Gastroesophageal sphincter (tissue), 3 donors: ENCODE measurements around the gene NPIPB8.
"Not testable (repeated sequence)": the region's sequence is repeated elsewhere in the genome, so short reads cannot be mapped to it uniquely, and the experiment has no call there.

ENCODE experiments used
- CTCF ChIP-seq, 4 experiments: fragments of 200-600 bp in 2 of 4; fragments of 450-650 bp in 2 of 4; sonication (generic) in 1 of 4; IDR thresholded peaks; one replicate each; pipeline ENCODE4 v1.5.1; 2017 to 2019; ENCODE audit warnings: antibody characterized with exemption in 4 of 4, mild to moderate bottlenecking in 2 of 4, moderate library complexity in 2 of 4
- EP300 ChIP-seq: sonication (generic); formaldehyde crosslinking; IDR thresholded peaks from one replicate; pipeline ENCODE4 v1.6.1; 2017; ENCODE audit warnings: antibody characterized with exemption, mild to moderate bottlenecking
- POLR2A ChIP-seq, 2 donors: fragments of 450-650 bp; IDR thresholded peaks; one replicate each; pipeline ENCODE4 v1.6.1; 2017; ENCODE audit warnings: antibody characterized with exemption in 2 of 2, mild to moderate bottlenecking in 2 of 2, moderate library complexity in 1 of 2
- POLR2AphosphoS5 ChIP-seq: sonication (generic); formaldehyde crosslinking; IDR thresholded peaks from one replicate; pipeline ENCODE4 v1.6.1; 2017; ENCODE audit warnings: antibody characterized with exemption

DNA sequence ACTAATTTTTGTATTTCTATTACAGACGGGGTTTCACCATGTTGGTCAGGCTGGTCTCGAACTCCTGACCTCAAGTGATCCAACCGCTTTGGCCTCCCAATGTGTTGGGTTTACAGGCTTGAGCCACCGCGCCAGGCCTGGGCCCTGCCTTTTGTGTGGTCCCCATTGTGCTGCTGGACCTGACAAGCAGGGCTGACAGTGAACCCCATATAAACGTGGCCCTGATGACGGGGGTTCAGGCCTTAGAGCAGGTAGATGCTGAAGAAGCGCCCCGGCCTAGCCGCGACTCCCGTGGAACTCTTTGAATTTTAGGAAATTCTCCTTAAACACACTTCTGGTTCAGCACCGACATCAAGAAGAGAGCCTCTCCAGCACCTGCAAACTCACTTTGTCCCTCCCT is 36.3 kb upstream of the NPIPB8 start:
- not testable (repeated sequence) for TF ChIP-seq CTCF (IDR thresholded peaks at IDR 0.05); POLR2A (IDR thresholded peaks at IDR 0.05); POLR2AphosphoS5; EP300
